Measurements from ENCODE around the gene DLG2.

The DLG2 gene

DNA sequence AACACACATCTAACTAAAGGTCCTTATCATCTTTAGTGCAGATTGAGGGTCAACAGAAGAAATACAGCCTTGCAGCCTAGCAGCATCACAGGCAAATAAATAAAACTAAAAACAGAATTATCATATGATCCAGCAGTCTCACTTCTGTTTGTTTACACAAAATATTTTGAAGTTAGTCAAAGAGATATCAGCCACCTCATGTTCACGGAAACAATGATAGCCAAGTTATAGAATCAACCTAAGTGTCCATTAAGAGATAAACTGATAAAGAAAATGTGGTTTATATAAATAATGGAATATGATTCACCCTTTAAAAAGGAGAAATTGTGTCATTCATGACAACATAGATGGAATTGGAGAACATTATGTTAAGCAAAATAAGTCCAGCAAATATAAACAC lies 1602.9 kb downstream of the DLG2 start:
- DNase-seq = no peak

DNA sequence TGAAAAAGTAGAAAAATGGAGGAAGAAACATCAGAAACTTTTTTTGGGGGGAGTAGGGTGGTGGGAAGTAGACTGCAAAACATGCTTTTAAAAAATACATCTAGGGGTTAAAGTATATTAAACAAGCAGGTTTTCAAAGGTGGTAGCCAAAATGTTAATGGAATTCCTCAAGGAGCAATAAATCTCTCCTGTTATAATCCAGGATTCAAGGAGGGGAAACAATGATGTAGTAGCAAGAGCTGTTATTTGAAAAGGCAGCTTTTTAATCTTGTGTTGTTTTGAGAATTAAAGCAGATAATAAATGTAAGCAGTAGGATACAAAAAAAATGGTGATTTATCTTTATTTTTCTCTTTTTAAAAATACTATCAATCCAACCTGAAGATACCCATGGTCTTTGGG lies 1604.4 kb downstream of the DLG2 start:
- DNase-seq = no peak

DNA sequence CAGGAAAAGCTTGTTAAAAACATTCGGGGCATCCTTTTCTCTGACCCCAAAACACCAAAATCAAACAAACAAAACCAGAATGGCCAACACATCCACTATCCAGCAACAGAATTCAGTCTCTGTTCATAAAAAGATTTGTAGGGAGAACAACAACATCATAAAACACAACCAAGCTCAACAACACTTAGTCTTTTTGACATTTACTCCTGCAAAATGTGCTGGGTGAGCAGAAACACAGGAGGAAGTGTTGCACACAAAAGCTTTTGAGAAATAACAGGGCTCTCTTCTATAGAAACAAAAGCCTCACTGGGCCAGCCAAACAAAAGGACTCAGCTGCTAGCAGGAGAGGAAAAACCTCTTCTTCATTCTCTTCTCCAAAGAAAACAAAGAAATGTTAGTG lies 1604.9 kb downstream of the DLG2 start:
- DNase-seq = no peak

DNA sequence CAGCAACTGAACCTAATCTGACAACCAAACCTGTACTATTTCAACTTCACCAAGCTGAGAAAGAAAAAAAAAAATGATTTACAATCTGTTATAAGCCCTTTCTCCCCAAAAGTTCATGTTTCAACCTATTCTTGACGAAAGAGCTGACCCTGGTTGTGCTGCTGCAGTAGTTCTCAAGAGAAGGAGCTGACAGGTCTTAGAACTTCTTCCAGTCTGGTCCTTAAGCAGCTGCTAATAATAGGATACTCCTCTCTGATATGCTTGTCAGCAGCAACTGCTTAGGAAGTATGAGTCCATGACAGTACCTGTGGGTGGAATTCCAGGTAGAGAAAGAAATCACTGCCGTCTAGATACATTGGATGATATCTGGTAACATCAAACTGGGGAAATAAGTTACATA lies 1605.9 kb downstream of the DLG2 start:
- DNase-seq = no peak

DNA sequence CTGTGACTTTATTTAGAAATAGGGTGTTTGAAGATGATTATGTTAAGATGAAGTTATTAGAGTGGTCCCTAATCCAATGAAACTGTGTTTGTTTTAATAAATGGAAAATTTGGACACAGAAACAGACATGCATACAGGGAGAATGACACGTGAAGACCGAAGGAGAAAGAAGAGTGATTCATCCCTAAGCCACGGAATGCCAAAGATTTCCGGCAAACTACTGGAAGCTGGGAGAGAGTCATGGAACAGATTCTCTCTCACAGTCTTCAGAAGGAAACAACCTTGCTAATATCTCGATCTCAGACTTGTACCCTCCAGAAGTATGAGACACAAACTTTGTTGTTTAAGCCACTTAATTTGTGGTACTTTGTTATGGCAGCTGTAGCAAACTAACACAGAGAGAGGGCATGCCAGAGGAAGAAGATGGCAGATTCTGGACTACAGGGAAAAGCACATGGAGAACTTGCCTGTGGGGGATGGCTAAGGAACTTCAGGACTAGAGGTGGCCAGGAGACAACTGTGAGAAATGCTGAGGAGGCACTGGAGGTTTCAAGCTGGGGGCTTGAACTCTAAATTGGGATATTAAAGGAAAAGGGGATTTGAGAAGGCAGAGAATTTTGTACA lies 1607.5 kb downstream of the DLG2 start:
- DNase-seq = no peak

DNA sequence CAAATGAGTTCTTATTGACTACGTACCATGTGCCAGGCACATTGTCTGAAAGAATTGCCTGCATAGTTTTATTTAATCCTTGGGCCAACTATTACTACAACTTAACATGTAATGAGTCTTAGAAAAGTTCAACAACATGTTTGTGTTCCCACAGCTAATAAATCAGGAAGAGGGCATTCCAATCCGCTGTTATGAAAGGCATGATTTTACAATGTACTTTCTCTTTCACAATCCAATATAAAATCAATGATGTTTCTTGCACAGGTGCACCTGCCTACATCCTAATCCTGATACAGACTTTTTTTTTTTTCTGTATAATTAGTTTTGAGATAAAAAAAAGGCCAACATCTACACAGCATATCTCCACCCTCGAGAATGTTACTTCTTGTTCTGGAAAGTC lies 1612.6 kb downstream of the DLG2 start:
- no peak for DNase-seq

DNA sequence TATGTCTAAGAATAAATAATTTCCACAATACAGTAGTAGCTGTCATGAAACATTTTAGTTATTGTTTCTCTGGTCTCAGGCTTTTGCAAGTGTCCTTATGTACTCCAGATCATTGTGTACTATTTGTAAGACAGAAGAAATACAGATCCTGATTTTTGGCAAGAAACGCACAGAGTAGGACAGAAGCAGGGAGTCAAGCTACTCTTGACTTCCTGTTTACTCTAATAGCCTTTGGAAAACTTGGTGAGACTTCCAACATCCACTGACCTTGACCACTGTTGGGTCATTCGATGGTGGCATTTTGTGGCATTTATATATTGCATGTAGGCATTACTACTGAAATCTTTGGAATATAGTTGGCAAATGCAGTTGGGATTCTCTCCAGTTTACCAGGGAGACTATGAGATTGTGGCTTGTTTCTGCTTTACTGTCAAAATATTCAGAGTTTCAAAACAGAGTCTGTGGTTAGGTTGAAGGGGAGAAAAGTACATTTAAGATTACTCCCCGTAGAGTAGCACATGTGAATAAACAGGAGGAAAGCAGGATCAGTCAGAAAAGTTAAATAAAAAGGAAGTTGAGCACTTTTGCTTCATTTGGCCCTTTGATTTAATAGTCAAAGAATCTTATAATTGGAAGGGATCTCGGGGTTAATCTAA lies 1614.8 kb downstream of the DLG2 start:
- no peak for DNase-seq

DNA sequence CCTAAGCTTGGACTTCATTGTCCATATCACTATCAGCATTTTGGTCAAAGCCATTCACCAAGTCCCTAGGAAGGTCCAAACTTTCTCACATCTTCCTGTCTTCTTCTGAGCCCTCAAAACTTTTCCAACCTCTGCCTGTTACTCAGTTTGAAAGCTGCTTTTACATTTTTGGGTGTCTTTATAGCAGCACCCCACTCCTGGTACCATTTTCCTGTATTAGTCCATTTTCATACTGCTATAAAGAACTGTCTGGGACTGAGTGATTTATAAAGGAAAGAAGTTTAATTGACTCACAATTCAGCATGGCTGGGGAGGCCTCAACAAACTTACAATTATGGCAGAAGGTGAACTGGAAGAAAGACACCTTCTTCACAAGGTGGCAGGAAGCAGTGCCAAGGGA lies 1624.0 kb downstream of the DLG2 start:
- DNase-seq = no peak

DNA sequence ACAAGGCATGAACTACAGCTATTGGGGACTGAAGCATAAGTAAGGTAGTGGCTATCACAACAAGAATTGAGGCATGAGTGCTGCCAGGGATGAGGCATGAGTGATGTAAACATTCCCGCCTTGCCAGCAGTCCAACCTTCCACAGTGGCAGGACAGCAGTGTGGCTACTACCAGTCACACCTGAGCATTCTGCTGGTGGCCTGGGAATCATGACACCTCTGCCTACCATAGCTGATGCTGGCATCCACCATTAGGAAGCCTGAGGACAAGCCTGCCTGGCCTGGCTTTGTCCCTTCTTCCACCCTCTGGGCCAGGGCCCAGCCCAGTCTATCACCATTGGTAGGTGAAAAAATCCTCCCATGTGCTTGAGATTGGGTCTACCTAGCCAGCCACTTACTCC lies 1628.2 kb downstream of the DLG2 start:
- no peak for DNase-seq

DNA sequence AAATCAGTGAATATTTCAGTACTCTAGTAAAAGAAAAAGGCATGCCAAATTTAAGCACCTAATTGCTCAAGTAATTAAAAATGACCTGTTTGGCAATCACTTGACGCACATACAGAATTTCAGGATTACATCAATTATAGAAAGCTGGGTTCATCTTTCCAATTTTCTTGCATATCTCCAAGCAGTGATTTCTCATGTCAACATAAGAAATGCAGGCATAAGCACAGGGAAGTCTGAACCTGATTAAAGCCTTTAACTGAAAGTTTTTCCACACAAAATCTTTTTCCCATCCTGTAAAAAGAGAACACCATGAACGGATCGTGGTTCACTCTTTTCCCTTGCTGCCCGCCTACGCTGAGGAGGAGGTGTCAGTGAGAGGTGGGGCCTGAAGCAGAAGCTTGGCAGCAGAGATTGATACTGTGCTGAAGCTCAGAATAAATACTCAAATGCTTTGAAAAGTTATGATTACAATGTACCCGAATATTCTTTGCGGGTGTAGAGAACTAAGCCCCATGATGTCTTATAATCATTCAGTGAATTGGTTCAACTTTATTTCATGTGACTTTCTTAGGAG lies 1636.9 kb downstream of the DLG2 start:
- DNase-seq = no peak

DNA sequence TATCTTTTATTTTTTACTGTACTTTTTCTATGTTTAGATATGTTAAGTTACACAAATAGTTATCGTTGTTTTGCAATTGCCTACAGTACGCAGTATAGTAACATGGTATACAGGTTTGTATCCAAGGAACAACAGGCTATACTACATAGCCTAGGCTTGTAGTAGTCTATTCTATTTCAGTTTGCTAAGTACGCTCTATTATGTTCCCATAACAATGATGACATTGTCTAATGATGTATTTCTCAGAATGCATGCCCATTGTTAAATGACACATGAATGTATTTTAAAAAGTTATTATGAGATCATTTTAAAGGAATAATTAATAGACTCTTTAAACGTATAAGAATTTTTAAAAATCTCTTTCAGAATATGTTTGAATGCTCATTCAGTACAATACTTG lies 1644.3 kb downstream of the DLG2 start:
- DNase-seq = no peak

DNA sequence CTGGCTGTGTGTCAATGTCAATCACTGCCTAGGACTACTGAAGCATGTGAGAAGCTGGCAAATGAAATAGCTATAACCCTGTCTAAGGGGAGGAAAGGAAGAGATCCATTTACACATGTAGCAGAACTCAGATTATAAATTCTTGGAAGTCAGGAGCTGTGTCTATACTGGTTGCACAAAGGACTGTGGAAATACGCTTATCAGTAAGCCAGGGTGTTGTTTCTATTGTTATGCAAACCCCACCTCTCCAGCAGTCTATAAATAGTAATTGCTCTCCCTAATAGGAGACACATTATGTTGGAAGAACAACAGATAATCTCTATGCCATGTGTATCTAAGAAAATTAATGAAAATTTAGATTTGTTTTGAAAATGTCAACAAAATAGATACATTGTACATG lies 1647.6 kb downstream of the DLG2 start:
- DNase-seq = no peak

DNA sequence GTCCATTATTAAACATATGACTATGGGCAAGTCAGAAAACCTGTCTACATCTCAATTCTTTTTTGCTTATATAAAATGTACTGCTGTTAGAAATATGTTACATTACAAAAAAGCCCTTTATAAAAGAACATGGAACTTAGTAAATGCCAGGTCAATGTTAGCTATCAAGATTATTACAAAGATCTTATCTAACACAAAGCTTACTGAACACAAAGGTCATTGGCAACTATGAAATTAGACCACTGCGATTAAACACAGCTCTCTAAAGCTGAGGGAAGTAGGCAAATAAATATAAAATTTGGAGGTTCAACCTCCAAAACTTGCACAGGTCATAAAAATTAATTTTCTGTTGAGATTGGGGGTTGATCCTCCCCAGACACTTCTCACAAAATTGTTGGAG lies 1648.2 kb downstream of the DLG2 start:
- no peak for DNase-seq

DNA sequence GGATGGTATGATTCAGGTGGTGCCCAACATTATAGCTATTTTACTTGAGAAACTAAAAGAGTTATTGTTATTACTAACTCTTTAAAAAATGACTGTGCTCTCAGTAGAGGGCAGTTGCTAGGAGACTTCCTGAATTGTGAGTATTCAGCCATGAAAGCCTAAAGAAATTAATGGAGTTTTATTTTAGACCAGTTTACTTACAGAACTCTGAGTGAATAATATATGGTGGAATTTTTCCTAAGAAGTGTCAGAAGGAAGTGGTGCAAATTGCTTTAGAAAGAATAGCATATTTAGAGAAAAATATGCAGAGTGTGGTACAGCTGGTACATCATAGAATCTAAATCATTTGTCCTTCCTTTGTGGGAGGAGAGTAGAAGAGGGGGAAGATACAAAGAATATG lies 1651.1 kb downstream of the DLG2 start:
- no peak for DNase-seq

DNA sequence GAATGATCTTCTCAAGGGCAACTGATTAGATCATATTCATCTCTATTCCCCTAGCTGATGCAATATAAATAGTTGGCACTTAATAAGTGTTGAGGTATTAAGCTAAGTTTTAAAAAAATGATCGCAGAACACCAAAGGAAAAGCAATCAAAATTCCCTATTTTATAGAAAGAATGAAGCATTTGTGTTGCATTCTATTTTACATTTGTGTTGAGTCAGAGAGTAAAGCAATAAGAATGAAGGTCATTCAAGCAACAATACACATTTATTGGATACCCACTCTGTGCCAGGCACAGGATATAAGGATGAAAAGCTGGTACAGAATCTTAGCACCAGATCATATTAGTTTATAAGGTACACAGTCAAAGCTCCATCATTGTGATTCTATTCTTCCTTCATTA lies 1654.6 kb downstream of the DLG2 start:
- no peak for DNase-seq

DNA sequence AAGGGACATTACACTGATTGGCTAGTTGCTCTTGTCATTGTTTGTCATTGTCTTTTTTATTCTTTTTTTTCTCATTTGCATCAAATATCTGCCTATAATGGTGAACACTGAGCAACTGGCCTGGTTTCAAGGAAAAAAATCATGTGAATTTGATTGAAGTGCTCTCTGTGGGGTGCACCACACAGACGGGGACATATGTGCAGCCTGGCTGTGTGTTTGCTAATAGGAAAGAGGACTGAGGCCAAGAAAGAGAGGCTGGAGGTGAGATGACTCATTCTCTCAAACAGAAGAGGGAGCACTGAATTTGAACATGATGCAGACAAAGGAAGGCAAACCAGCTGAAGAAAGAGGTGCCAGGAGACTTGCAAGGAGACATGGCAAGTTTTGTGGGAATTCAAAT lies 1656.1 kb downstream of the DLG2 start:
- DNase-seq = no peak

DNA sequence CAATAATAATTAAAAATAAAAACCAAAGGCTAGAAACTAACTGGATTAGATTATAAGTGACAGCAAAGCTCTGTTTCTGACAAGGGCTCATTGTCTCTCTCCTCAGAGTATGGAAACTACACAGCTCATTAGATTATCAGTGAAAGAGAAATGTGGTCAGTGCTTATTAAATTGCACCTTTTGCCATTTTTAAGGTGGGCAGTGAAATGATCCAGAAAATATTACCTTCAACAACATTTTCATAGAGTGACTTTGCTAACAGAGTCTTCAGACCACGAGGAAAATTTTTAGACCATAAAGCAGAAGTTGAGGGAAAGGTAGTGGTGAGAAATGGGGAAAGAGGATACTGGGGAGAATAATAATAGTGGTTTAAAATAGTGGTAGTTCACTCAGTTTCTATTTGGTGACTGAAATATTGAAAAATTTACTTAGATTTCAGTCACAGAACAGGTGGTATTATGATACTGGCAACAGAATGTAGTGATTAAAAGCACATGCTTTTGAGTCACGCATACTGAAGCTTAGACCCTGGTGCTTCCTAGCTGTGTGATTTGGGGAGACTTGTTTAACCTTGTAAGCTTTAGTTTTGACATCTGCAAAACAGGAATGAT lies 1657.0 kb downstream of the DLG2 start:
- DNase-seq = no peak

DNA sequence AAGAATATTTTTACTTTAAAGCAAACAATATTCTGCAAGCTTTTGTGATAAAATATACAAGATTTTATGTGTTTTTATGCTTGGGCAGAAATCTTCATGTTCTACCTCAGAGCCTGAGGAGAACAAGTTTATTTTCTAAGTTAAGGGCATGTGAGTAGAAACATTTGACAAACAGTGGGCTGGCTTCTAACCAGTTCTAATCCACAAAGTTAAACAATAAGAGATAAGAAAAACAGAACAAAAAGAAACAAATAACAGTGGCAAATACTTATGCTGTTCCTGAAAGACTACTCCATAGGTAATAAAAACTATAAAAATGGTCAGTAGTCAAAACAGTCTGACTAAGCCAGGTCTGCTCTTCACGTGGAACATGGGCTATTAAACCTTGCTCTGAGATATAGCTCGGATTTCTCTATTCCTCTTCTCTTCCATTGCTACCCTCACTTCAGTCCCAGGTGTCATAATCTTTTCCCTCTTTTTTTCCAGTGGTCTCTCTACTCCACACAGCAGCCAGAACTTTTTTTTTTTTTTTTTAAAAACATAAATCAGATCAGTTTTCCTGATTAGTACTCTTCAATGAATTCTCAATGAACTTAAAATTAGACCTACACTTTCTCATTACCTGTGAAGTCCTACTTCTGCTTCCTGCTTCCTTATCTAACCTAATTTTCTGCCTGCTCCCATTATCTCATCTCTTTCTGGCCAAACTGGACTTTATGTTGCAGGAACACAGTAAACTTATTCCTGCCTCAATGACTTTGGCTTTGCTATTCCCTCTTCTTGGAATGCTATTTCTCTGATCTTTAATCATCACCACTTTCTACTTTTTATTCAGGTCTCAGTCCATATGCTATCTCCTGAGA lies 1669.9 kb downstream of the DLG2 start:
- DNase-seq = no peak

DNA sequence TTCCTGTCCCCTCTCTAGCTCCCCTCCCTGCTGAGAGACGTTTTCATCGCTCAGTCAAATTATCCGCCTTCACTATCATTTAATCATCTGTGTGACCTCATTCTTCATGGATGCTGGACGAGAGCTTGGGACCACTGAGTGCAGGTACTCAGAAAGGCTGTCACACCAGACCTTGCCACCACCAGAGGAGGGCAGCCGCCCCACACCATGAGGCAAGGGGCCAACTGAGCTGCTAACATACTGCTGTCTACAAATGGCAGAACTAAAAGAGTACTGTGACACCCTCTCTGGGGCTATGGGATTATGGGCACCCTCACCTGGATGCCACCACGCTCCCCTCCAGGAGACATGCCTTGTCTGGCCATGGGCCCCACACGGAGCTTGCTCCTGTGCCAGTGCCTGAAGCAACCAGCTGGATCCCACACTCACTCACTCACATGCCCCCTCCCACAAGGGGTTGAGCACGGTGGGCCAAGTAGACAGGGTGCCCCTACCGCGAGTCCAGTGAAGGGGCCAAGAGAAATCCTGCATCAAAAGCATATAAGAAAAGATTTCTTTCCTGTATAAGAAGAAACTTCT lies 1670.9 kb downstream of the DLG2 start:
- no peak for DNase-seq

DNA sequence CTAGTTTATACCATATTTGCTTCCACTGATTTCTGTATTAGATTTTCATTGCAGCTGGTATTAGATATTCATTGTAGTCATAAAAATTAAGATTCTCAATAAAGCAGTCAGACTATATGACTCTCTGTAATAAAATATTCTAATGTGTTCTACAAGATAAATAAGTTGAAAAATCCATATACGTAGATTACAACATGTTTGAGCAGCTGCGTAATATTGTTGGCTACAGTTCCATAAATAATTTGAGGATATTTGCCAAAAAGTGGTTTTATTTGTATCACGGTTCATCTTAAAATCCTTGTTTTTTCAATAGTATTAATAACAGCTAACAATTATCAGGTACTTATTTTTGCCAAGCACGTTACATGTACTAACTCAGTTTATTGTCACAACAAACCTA lies 1672.4 kb downstream of the DLG2 start:
- no peak for DNase-seq

DNA sequence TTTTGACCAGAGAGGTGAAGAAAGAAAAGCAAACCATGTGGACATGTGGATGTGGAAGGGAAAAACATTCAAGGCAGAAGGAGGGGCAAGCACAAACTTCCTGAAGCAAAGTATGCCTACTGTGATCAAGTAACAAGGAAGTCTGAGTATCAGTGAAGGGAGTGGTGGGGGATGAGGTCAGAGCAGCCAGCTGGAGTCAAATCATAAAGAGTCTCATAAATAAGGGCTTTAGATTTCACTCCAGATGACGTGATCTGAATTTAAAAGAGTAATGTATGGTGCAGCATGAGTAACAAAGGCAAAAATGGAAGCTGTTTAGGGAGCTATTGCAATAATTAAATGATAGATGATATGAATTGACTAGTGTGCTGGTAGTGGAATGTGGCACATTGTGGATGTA lies 1675.6 kb downstream of the DLG2 start:
- DNase-seq = no peak

DNA sequence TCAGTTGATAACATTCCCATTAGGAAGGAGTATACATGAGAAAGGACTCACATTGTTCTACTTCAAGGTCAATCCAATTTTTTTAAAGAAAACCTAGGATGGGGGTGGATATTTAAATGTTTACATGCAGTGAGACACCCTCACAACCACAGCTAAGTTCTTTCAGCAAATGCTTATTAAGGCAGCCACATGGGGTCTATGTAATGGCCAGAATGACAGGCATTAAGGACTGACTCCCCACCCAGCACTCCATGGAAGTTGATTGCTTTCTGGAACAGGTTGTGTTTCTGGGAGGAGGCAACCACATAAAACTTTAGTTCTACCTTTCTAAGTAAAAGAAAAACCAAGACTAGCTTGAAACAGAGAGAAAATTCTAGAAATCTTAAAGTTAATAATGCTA lies 1678.9 kb downstream of the DLG2 start:
- DNase-seq = no peak

DNA sequence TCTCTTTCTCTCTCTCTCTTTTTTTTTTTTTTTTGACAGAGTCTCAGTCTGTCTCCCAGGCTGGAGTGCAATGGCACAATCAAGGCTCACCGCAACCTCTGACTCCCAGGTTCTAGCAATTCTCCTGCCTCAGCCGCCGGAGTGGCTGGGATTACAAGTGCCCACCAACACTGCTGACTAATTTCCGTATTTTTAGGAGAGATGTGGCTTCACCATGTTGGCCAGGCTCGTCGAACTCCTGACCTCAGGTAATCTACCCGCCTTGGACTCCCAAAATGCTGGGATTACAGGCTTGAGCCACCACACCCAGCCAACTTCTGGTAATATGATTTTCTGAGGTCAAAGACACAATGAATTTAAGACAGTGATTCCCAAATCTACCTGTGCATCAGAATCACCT lies 1681.2 kb downstream of the DLG2 start:
- DNase-seq = no peak

Data from T1000 (cell line).